HS-5 (cell line): ENCODE measurements around the gene KCTD10.
A peak's percentile ranks its signal among the peaks of the same experiment; 100 is the strongest.
"Not testable (repeated sequence)": the region's sequence is repeated elsewhere in the genome, so short reads cannot be mapped to it uniquely, and the experiment has no call there.

Experiments
- DNase-seq: peaks from one replicate; pipeline ENCODE4 v3.0.0-alpha.2; 2012; ENCODE audit warnings: low read depth

Gene KCTD10

GRCh38 chr12:109473526-109474270 is 3.4 kb downstream of the KCTD10 start:
- DNase-seq = not testable (repeated sequence)

- DNase-seq = no peak
These were observed 4.1 kb downstream of the KCTD10 start for GRCh38 chr12:109473006-109473405.

GRCh38 chr12:109469517-109469916 is 7.6 kb downstream of the KCTD10 start:
- DNase-seq = no peak

GRCh38 chr12:109467978-109468676 is 9.0 kb downstream of the KCTD10 start:
- no peak for DNase-seq

- DNase-seq = no peak
These were observed 10.3 kb downstream of the KCTD10 start for GRCh38 chr12:109466821-109467220.

GRCh38 chr12:109466305-109466704 is 10.8 kb downstream of the KCTD10 start:
- DNase-seq = no peak

- no peak for DNase-seq
These were observed 12.3 kb downstream of the KCTD10 start for GRCh38 chr12:109464642-109465351.

GRCh38 chr12:109463756-109464155 is 13.3 kb downstream of the KCTD10 start:
- no peak for DNase-seq

- peak; percentile 95 for DNase-seq
These were observed 14.0 kb downstream of the KCTD10 start for GRCh38 chr12:109462868-109463692.

- peak; percentile 95 for DNase-seq
These were observed 15.0 kb downstream of the KCTD10 start for GRCh38 chr12:109461846-109462756.

- no peak for DNase-seq
These were observed 15.9 kb downstream of the KCTD10 start for GRCh38 chr12:109461049-109461845.

- no peak for DNase-seq
These were observed 16.6 kb downstream of the KCTD10 start for GRCh38 chr12:109460538-109460937.

- DNase-seq = no peak
These were observed 17.9 kb downstream of the KCTD10 start for GRCh38 chr12:109459247-109459646.

GRCh38 chr12:109458771-109459208 is 18.3 kb downstream of the KCTD10 start:
- DNase-seq = no peak

GRCh38 chr12:109458086-109458485 is 19.0 kb downstream of the KCTD10 start:
- no peak for DNase-seq

GRCh38 chr12:109455706-109456105 is 21.4 kb downstream of the KCTD10 start:
- no peak for DNase-seq

- DNase-seq = no peak
These were observed 24.6 kb downstream of the KCTD10 start for GRCh38 chr12:109452489-109452888.

- DNase-seq = no peak
These were observed 25.7 kb downstream of the KCTD10 start for GRCh38 chr12:109451400-109451799.

GRCh38 chr12:109450980-109451379 is 26.1 kb downstream of the KCTD10 start:
- no peak for DNase-seq
